ENCODE measurements around the gene CD79B.

DNA sequence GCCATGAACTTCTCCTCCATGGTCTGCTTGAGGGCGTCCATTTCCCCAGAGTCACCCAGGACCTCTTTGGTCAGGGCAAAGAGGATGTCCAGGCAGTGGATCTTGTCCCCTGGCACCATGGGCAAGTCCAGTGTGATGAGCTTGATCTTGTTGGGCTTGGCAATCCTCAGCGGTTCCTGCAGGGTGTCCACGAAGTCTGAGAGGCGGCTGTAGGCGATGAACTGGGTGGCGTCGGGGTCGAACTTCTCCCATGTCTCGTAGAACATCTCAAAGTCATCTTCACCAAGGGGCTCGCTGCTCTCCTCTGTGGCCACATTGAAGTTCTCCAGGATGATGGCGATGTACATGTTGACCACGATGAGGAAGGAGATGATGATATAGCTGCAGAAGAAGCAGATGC lies 9.0 kb upstream of the CD79B start:
- no peak for TF ChIP-seq POLR2AphosphoS5 (IDR thresholded peaks at IDR 0.05; ENCODE audit: low read depth, low read length)
- TF ChIP-seq, protein P1, sequence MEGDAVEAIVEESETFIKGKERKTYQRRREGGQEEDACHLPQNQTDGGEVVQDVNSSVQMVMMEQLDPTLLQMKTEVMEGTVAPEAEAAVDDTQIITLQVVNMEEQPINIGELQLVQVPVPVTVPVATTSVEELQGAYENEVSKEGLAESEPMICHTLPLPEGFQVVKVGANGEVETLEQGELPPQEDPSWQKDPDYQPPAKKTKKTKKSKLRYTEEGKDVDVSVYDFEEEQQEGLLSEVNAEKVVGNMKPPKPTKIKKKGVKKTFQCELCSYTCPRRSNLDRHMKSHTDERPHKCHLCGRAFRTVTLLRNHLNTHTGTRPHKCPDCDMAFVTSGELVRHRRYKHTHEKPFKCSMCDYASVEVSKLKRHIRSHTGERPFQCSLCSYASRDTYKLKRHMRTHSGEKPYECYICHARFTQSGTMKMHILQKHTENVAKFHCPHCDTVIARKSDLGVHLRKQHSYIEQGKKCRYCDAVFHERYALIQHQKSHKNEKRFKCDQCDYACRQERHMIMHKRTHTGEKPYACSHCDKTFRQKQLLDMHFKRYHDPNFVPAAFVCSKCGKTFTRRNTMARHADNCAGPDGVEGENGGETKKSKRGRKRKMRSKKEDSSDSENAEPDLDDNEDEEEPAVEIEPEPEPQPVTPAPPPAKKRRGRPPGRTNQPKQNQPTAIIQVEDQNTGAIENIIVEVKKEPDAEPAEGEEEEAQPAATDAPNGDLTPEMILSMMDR (IDR thresholded peaks at IDR 0.05) = no peak
- TF ChIP-seq NRF1 (IDR thresholded peaks at IDR 0.05; ENCODE audit: low read depth, low read length) = no peak
- TF ChIP-seq, protein P2, sequence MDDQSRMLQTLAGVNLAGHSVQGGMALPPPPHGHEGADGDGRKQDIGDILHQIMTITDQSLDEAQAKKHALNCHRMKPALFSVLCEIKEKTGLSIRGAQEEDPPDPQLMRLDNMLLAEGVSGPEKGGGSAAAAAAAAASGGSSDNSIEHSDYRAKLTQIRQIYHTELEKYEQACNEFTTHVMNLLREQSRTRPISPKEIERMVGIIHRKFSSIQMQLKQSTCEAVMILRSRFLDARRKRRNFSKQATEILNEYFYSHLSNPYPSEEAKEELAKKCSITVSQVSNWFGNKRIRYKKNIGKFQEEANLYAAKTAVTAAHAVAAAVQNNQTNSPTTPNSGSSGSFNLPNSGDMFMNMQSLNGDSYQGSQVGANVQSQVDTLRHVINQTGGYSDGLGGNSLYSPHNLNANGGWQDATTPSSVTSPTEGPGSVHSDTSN (IDR thresholded peaks at IDR 0.05) = no peak
- no peak for TF ChIP-seq GABPA (IDR thresholded peaks at IDR 0.05; ENCODE audit: low read depth)
- TF ChIP-seq TAF1 (IDR thresholded peaks at IDR 0.05; ENCODE audit: borderline replicate concordance, low read depth, low read length) = no peak
- TF ChIP-seq, protein P3, sequence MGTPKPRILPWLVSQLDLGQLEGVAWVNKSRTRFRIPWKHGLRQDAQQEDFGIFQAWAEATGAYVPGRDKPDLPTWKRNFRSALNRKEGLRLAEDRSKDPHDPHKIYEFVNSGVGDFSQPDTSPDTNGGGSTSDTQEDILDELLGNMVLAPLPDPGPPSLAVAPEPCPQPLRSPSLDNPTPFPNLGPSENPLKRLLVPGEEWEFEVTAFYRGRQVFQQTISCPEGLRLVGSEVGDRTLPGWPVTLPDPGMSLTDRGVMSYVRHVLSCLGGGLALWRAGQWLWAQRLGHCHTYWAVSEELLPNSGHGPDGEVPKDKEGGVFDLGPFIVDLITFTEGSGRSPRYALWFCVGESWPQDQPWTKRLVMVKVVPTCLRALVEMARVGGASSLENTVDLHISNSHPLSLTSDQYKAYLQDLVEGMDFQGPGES (IDR thresholded peaks at IDR 0.05; ENCODE audit: low read depth, low read length) = no peak
- TF ChIP-seq, protein P4, sequence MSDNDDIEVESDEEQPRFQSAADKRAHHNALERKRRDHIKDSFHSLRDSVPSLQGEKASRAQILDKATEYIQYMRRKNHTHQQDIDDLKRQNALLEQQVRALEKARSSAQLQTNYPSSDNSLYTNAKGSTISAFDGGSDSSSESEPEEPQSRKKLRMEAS (IDR thresholded peaks at IDR 0.05; ENCODE audit: low read depth) = no peak
- no peak for TF ChIP-seq MXI1 (IDR thresholded peaks at IDR 0.05; ENCODE audit: low read depth, low read length)
- no peak for TF ChIP-seq SIN3A (IDR thresholded peaks at IDR 0.05; ENCODE audit: borderline replicate concordance, low read depth, low read length)
- no peak for TF ChIP-seq RCOR1 (IDR thresholded peaks at IDR 0.05; ENCODE audit: low read length)
- TF ChIP-seq TCF12 (IDR thresholded peaks at IDR 0.05) = no peak
